ENCODE data around the gene G0S2. TPM values are rescaled to one million over a fixed set of nuclear protein-coding genes. Genes with fewer than 3 reads are reported as not detected.
A peak's percentile ranks its signal among the peaks of the same experiment; 100 is the strongest.

The G0S2 gene
- total RNA-seq, 1 experiment from 2014 or later, result 0.31 TPM

DNA sequence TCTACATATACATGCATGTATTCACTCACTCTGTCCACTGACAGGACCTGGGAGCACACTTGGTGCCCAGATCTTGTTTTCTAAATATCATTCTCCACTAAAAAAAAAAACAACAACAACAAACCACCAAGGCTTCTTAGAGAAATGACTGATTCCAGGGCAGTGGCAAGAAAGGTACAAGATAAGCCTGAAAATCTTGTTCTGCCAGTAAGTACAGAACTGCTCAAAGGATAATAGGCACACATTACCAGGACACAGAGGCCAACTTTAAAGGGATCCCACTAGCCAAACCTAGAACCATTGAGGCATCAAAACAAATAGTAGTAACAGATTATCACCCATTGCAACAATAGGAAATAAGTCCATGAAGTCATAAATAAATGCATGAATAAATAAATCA is 40.1 kb downstream of the G0S2 start:
- no peak for DNase-seq (ENCODE audit: low spot score)

DNA sequence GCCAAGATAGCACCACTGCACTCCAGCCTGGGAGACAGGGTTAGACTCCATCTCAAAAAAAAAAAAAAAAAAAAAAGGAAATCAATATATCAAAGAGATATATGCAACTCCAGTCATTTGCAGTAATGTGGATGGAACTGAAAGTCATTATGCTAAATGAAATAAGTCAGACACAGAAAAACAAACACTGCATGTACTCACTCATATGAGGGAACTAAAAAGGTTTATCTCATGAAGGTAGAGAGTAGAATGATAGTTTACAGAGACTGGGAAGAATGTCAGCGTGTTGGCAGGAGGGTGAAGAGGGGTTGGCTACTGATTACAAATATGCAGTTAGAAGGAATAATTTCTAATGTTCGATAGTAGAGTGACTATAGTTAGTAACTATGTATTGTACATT is 42.6 kb downstream of the G0S2 start:
- no peak for DNase-seq (ENCODE audit: low spot score)

DNA sequence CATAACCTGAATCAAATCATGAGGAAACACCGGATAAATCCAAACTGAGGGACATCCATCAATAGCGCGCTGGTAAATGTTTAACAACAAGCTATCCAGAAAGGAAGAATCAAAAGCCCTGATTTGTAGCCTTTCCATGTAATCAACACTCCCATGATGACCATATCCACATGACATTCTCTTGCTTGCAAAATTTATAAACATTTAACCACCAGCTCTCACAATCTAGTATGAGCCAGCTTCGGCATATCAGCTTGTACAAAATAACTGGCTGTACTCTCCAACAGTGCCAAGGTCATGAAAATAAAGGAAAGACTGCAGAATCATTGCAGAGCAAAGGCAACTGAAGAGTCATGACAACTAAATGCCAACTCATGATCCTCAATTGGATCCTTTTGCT is 45.1 kb downstream of the G0S2 start:
- peak; percentile 53 for DNase-seq (ENCODE audit: low spot score)

DNA sequence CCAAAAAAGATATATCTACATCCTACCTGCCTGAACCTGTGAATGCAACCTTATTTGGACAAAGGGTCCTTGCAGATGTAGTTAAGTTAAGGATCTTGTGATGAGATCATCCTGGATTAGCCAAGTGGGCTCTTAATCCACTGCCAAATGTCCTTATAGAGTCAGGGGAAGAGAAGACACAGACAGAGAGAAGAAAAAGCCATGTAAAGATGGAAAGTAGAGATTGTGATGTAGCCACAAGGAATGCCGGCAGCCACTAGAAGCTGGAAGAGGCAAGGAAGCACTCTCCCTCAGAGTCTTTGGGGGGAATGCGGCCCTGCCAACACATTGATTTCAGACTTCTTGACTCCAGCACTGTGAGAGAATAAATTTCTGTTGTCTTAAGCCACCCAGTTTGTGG is 45.6 kb downstream of the G0S2 start:
- peak; percentile 9 for DNase-seq (ENCODE audit: low spot score)

DNA sequence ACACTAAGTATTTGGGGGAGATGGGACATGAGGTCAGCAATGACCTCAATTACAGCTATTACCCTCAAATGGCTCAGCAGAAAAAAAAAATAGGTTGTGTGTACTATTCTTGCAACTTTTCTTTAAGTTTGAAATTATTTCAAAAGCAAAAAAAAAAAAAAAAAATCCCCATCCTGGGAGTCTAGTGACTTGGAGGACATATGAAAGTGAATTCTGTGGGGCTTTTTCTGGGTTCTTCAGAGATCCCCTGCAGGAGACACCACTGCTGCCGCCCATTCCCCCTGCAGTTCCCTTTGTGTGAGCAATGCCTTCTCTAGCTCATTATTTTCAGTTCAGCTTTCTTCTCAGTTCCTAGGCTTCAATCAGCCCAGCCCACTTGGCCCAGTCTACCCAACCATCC is 46.1 kb downstream of the G0S2 start:
- DNase-seq (ENCODE audit: low spot score), result no peak

DNA sequence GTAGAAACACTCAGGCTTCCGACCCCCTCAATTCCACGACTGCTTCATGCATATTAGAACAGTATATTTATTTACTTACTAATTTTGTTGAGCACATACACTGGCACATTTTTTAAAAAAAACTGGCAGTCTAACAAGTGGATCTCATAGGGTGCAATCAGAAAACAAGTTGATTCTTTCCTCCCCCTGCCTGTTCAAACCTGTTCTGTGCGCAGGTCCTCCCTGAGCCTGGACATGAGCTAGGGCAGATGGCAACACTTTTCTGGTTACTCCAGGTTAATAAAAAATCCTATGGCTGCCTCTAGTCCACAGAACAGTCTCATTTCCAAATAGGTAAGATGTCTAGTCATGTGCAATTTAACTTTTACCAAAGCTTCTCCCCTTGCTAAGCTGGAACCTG is 48.1 kb downstream of the G0S2 start:
- no peak for DNase-seq (ENCODE audit: low spot score)

DNA sequence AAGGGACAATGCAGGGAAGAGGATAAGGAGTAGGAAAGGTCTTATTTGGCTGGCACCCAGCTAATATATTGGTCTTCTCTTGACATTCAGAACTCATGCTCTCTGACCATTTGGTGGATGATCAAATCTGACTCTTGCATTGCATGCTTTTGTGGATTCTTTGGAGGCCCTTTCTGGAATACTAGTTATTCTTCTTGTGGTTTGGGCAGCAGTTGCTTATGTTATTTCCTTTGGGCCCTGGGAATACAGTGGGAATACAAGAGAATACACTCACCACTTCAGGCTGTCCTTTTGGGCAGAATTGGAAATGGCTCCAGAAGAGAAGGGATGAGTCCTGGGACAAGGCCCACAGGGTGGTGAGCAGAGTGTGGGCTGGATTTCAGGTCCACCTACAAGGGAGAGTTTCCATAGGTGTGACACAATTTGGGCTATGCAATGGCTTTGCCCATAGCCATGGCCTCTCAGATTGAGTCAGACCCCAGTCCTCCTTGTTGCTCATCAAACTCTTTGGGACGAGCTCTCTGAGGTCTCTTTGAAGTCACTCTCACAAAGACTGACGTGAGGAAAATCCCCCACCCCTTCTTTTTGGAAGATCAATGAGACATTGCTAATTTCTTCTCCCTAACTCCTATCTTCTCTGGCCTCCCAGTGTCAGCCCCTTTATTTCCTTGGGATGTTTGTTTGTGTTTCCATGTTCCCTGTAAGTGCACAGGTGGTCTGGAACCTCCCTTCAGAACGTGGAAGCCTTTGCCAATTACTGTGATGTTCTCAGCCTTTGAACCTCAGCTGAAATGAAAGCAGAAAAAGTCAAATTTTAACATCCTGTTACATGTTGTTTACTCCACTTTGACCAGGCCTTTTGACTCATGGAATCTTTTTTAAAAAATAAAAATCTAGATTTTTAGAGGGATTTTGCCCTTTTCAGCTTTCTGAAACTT is 48.8 kb downstream of the G0S2 start:
- DNase-seq (ENCODE audit: low spot score), result no peak

Other genes starting within 250 kb of the G0S2 start
- gene CAMK1G, start 91.7 kb upstream of the G0S2 start, total RNA-seq (2014; rRNA removed; shearing (Covaris generic)), result not detected in 2 replicates
- gene LAMB3, start 23.0 kb upstream of the G0S2 start, total RNA-seq (2014; rRNA removed; shearing (Covaris generic)), result 1.3 and 1.8 TPM in 2 replicates
- 0.08 TPM in 1 of 2 replicates, not detected in the other for gene HSD11B1, start 29.4 kb downstream of the G0S2 start, total RNA-seq (2014; rRNA removed; shearing (Covaris generic))
- gene TRAF3IP3, start 80.6 kb downstream of the G0S2 start, total RNA-seq (2014; rRNA removed; shearing (Covaris generic)), result not detected in 2 replicates
- 5.0 and 6.1 TPM in 2 replicates for gene C1orf74, start 109.1 kb downstream of the G0S2 start, total RNA-seq (2014; rRNA removed; shearing (Covaris generic))
- not detected in 2 replicates for gene IRF6, start 130.7 kb downstream of the G0S2 start, total RNA-seq (2014; rRNA removed; shearing (Covaris generic))
- 5.6 and 5.7 TPM in 2 replicates for gene UTP25, start 152.6 kb downstream of the G0S2 start, total RNA-seq (2014; rRNA removed; shearing (Covaris generic))